Activated CD8-positive, alpha-beta memory T cell treated with anti-CD3 and anti-CD28 coated beads for 4 hours (primary cell): Measurements from ENCODE around the gene OR6C70.
"Not testable (repeated sequence)": the region's sequence is repeated elsewhere in the genome, so short reads cannot be mapped to it uniquely, and the experiment has no call there.

Source experiments
- DNase-seq, 2 donors: peaks; one replicate each; pipeline ENCODE4 v3.0.0-alpha.2; 2020; ENCODE audit warnings: low read depth in 2 of 2

The OR6C70 gene

GRCh38 chr12:55470088-55470829, at the start of gene OR6C70:
Gene OR6C70, minus strand, starts transcription at chr12:55470138. Its CDS starts 0 bp downstream, at chr12:55470138.
- no peak for DNase-seq

GRCh38 chr12:55516391-55516790, 46.5 kb upstream of the OR6C70 start:
- DNase-seq, result no peak

GRCh38 chr12:55515696-55516095, 45.8 kb upstream of the OR6C70 start:
- no peak for DNase-seq

GRCh38 chr12:55501601-55502000, 31.7 kb upstream of the OR6C70 start:
- DNase-seq, result no peak

GRCh38 chr12:55499810-55500252, 29.9 kb upstream of the OR6C70 start:
- no peak for DNase-seq

- no peak for DNase-seq
Measured at GRCh38 chr12:55499231-55499630, 29.3 kb upstream of the OR6C70 start.

GRCh38 chr12:55495490-55495889, 25.6 kb upstream of the OR6C70 start:
- DNase-seq, result no peak

GRCh38 chr12:55492078-55492477, 22.1 kb upstream of the OR6C70 start, which contains the start of gene OR6C68:
Gene OR6C68, plus strand, starts transcription at chr12:55492378. Its CDS starts 0 bp downstream, at chr12:55492378.
- no peak for DNase-seq

- not testable (repeated sequence) for DNase-seq
Measured at GRCh38 chr12:55484284-55484683, 14.3 kb upstream of the OR6C70 start.

GRCh38 chr12:55479136-55479535, 9.2 kb upstream of the OR6C70 start:
- DNase-seq, result not testable (repeated sequence)

GRCh38 chr12:55472264-55472663, 2.3 kb upstream of the OR6C70 start:
- DNase-seq, result no peak

GRCh38 chr12:55469291-55469690, 647 bp downstream of the OR6C70 start:
- no peak for DNase-seq

- no peak for DNase-seq
Measured at GRCh38 chr12:55467836-55468235, 2.1 kb downstream of the OR6C70 start.

GRCh38 chr12:55464926-55465325, 5.0 kb downstream of the OR6C70 start:
- DNase-seq, result not testable (repeated sequence)

GRCh38 chr12:55448825-55449224, 21.1 kb downstream of the OR6C70 start:
- no peak for DNase-seq

- no peak for DNase-seq
Measured at GRCh38 chr12:55446326-55446725, 23.6 kb downstream of the OR6C70 start.

GRCh38 chr12:55445357-55445756, 24.6 kb downstream of the OR6C70 start:
- no peak for DNase-seq

GRCh38 chr12:55443776-55444175, 26.2 kb downstream of the OR6C70 start, which contains the start of gene OR6C2:
Gene OR6C2, plus strand, starts transcription at chr12:55444076. Its CDS starts 8,138 bp downstream, at chr12:55452214.
- DNase-seq, result no peak

- DNase-seq, result not testable (repeated sequence)
Measured at GRCh38 chr12:55441233-55441632, 28.7 kb downstream of the OR6C70 start.

- no peak for DNase-seq
Measured at GRCh38 chr12:55428331-55429243, 41.4 kb downstream of the OR6C70 start.

GRCh38 chr12:55425954-55426353, 44.0 kb downstream of the OR6C70 start, which contains the start of gene OR6C76:
Gene OR6C76, plus strand, starts transcription at chr12:55426254. Its CDS starts 0 bp downstream, at chr12:55426254.
- no peak for DNase-seq

- DNase-seq, result no peak
Measured at GRCh38 chr12:55420307-55420962, 49.5 kb downstream of the OR6C70 start.
